HEK293 (cell line): ENCODE data around the gene STARD13.

ENCODE experiments used
- YY1 ChIP-seq: fragments of 450-650 bp; formaldehyde crosslinking; IDR thresholded peaks from 2 replicates; pipeline ENCODE4 v1.5.1; 2018; ENCODE audit warnings: missing biosample characterization, missing genetic modification characterization
- ZBTB49 ChIP-seq: fragments of 450-650 bp; formaldehyde crosslinking; IDR thresholded peaks from 2 replicates; pipeline ENCODE4 v1.5.1; 2016; ENCODE audit warnings: missing biosample characterization, missing genetic modification characterization, low read depth

GRCh38 chr13:33229446-33230177 lies 55.9 kb downstream of the STARD13 start:
- TF ChIP-seq ZBTB49 (tag by site-specific recombination), result no peak
- no peak for TF ChIP-seq YY1 (tag by site-specific recombination)
